ENCODE results near the gene FRMD4A.
"Not testable (repeated sequence)": the region's sequence is repeated elsewhere in the genome, so short reads cannot be mapped to it uniquely, and the experiment has no call there.

The FRMD4A gene

GRCh38 chr10:13767676-13768178, 563.0 kb downstream of the FRMD4A start:
- DNase-seq = no peak

GRCh38 chr10:13767148-13767547, 563.6 kb downstream of the FRMD4A start:
- not testable (repeated sequence) for DNase-seq

- no peak for DNase-seq
Measured at GRCh38 chr10:13765641-13766341, 564.9 kb downstream of the FRMD4A start.

- no peak for DNase-seq
Measured at GRCh38 chr10:13761490-13762091, 569.1 kb downstream of the FRMD4A start.

- DNase-seq = no peak
Measured at GRCh38 chr10:13759168-13759567, 571.6 kb downstream of the FRMD4A start.

- no peak for DNase-seq
Measured at GRCh38 chr10:13758756-13759155, 572.0 kb downstream of the FRMD4A start.

GRCh38 chr10:13758312-13758711, 572.4 kb downstream of the FRMD4A start:
- DNase-seq = no peak

- no peak for DNase-seq
Measured at GRCh38 chr10:13754277-13754676, 576.4 kb downstream of the FRMD4A start.

- no peak for DNase-seq
Measured at GRCh38 chr10:13751191-13751764, 579.4 kb downstream of the FRMD4A start.

- no peak for DNase-seq
Measured at GRCh38 chr10:13750299-13751190, 580.2 kb downstream of the FRMD4A start.

GRCh38 chr10:13745271-13745670, 585.5 kb downstream of the FRMD4A start:
- no peak for DNase-seq

- no peak for DNase-seq
Measured at GRCh38 chr10:13743963-13744362, 586.8 kb downstream of the FRMD4A start.

- no peak for DNase-seq
Measured at GRCh38 chr10:13743101-13743693, 587.5 kb downstream of the FRMD4A start.

- DNase-seq = no peak
Measured at GRCh38 chr10:13741438-13741837, 589.3 kb downstream of the FRMD4A start.

GRCh38 chr10:13740461-13740860, 590.3 kb downstream of the FRMD4A start:
- DNase-seq = no peak

- DNase-seq = no peak
Measured at GRCh38 chr10:13739183-13739582, 591.5 kb downstream of the FRMD4A start.

GRCh38 chr10:13736506-13736905, 594.2 kb downstream of the FRMD4A start:
- no peak for DNase-seq

- DNase-seq = no peak
Measured at GRCh38 chr10:13734151-13734550, 596.6 kb downstream of the FRMD4A start.

GRCh38 chr10:13733071-13733470, 597.7 kb downstream of the FRMD4A start:
- DNase-seq = no peak

GRCh38 chr10:13732465-13732881, 598.3 kb downstream of the FRMD4A start:
- DNase-seq = no peak

- DNase-seq = no peak
Measured at GRCh38 chr10:13731799-13732198, 598.9 kb downstream of the FRMD4A start.

GRCh38 chr10:13730956-13731355, 599.8 kb downstream of the FRMD4A start:
- DNase-seq = no peak

GRCh38 chr10:13730306-13730652, 600.4 kb downstream of the FRMD4A start:
- no peak for DNase-seq
